ENCODE results near the gene GPR25. TPM values are rescaled to one million over a fixed set of nuclear protein-coding genes. Genes with fewer than 3 reads are reported as not detected.

Gene GPR25
- total and polyA plus RNA-seq, 2 of the 4 experiments (the other 2 are of a cell fraction), result not detected

GRCh38 chr1:200909071-200909470 lies 36.3 kb downstream of the GPR25 start:
- peaks cover 26% of the 10 kb centered on the region for H3K27me3 ChIP-seq (ENCODE audit: control insufficient read depth, insufficient read depth, low read length)
- no peaks in the 10 kb centered on the region for H3K4me1 ChIP-seq (ENCODE audit: control insufficient read depth, insufficient read depth, low read length)
- H3K9me1 ChIP-seq (ENCODE audit: insufficient read depth, low read length), result no peaks in the 10 kb centered on the region
- H4K20me1 ChIP-seq (ENCODE audit: insufficient read depth, low read length), result no peaks in the 10 kb centered on the region
- no peaks in the 10 kb centered on the region for H3K36me3 ChIP-seq (ENCODE audit: control insufficient read depth, insufficient read depth, low read length)
- no peak overlapping the region for H2BK20ac ChIP-seq (ENCODE audit: low read depth, low read length)
- no peak overlapping the region for H2BK120ac ChIP-seq (ENCODE audit: low read depth, low read length)
- no peak overlapping the region for H4K8ac ChIP-seq (ENCODE audit: low read depth in 2 of 2, low read length in 2 of 2)
- H3K14ac ChIP-seq (replicated peaks; ENCODE audit: low read depth, low read length), result no peak overlapping the region
- CTCF ChIA-PET, result no interaction called here
- H2AK5ac ChIP-seq (ENCODE audit: low read depth, low read length), result no peak overlapping the region
- no peak for DNase-seq
- H2AFZ ChIP-seq (replicated peaks; ENCODE audit: low read length, poor library complexity), result no peak overlapping the region
- H3K23ac ChIP-seq (ENCODE audit: low read depth, low read length), result no peak overlapping the region
- H3K9me3 ChIP-seq (ENCODE audit: control insufficient read depth, insufficient read depth, low read length), result no peaks in the 10 kb centered on the region
- TF ChIP-seq SMC3 (IDR thresholded peaks at IDR 0.05; ENCODE audit: low read depth, low read length), result no peak
- no peak for TF ChIP-seq RFX5 (IDR thresholded peaks at IDR 0.05; ENCODE audit: low read depth, low read length)
- TF ChIP-seq, protein P1, sequence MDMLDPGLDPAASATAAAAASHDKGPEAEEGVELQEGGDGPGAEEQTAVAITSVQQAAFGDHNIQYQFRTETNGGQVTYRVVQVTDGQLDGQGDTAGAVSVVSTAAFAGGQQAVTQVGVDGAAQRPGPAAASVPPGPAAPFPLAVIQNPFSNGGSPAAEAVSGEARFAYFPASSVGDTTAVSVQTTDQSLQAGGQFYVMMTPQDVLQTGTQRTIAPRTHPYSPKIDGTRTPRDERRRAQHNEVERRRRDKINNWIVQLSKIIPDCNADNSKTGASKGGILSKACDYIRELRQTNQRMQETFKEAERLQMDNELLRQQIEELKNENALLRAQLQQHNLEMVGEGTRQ (IDR thresholded peaks at IDR 0.05; ENCODE audit: low read depth, low read length), result no peak
- TF ChIP-seq, protein P2, sequence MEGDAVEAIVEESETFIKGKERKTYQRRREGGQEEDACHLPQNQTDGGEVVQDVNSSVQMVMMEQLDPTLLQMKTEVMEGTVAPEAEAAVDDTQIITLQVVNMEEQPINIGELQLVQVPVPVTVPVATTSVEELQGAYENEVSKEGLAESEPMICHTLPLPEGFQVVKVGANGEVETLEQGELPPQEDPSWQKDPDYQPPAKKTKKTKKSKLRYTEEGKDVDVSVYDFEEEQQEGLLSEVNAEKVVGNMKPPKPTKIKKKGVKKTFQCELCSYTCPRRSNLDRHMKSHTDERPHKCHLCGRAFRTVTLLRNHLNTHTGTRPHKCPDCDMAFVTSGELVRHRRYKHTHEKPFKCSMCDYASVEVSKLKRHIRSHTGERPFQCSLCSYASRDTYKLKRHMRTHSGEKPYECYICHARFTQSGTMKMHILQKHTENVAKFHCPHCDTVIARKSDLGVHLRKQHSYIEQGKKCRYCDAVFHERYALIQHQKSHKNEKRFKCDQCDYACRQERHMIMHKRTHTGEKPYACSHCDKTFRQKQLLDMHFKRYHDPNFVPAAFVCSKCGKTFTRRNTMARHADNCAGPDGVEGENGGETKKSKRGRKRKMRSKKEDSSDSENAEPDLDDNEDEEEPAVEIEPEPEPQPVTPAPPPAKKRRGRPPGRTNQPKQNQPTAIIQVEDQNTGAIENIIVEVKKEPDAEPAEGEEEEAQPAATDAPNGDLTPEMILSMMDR (conservative IDR thresholded peaks at IDR 0.05; ENCODE audit: low read depth, low read length), result no peak
- TF ChIP-seq RAD21 (IDR thresholded peaks at IDR 0.05; ENCODE audit: low read length), result no peak
- TF ChIP-seq BHLHE40 (IDR thresholded peaks at IDR 0.05; ENCODE audit: low read depth, low read length), result no peak
- TF ChIP-seq MAFK (IDR thresholded peaks at IDR 0.05; ENCODE audit: low read depth, low read length), result no peak
- TF ChIP-seq CHD1 (IDR thresholded peaks at IDR 0.05; ENCODE audit: low read depth, low read length), result no peak
- no peak for TF ChIP-seq FOS (IDR thresholded peaks at IDR 0.05; ENCODE audit: low read depth, low read length)
- no peak for TF ChIP-seq POLR2A (IDR thresholded peaks at IDR 0.05; ENCODE audit: low read depth, low read length)
- no peak for TF ChIP-seq CEBPB (IDR thresholded peaks at IDR 0.05; ENCODE audit: low read depth, low read length)
- TF ChIP-seq NFE2L2 (IDR thresholded peaks at IDR 0.05; ENCODE audit: low read depth, low read length), result no peak
- no peak overlapping the region for H3K4ac ChIP-seq (ENCODE audit: low read depth, low read length)
- no peak overlapping the region for H3K9ac ChIP-seq (ENCODE audit: low read depth, low read length)
- H3K4me2 ChIP-seq (ENCODE audit: low read depth, low read length), result no peak overlapping the region
- H3K56ac ChIP-seq (ENCODE audit: extremely low read depth, insufficient read depth, low read length), result no peak overlapping the region
- H3K79me1 ChIP-seq (ENCODE audit: low read depth in 1 of 2, low read length in 2 of 2), result no peaks in the 10 kb centered on the region
- intact Hi-C loops (cut with micrococcal nuclease) (no loop called here), dilution Hi-C loops (cut with HindIII; ENCODE audit: low sequenced_read_pairs, unreplicated experiment) (no loop called here), in situ Hi-C loops (cut with MboI; ENCODE audit: low sequenced_read_pairs) (no loop called here)
- 100% methylated on average over 3 of the region's 5 CpGs; no CpG with 5 or more reads in 1 of the 2 experiments for WGBS, 2 experiments (ENCODE audit: extremely low coverage in 2 of 2, insufficient read length in 1 of 2)
- no peak overlapping the region for H4K91ac ChIP-seq (ENCODE audit: insufficient read depth, low read depth, low read length)
- ATAC-seq (ENCODE audit: low read depth), result no peak
- H2BK5ac ChIP-seq (ENCODE audit: low read depth, low read length, poor library complexity, severe bottlenecking), result no peak overlapping the region
- H3K27ac ChIP-seq (ENCODE audit: insufficient read depth, low read length), result no peak overlapping the region
- no peak overlapping the region for H2BK15ac ChIP-seq (ENCODE audit: low read depth, low read length)
- H3K4me3 ChIP-seq (ENCODE audit: insufficient read depth, low read depth, low read length), result no peak overlapping the region
- no peak overlapping the region for H3K18ac ChIP-seq (ENCODE audit: low read depth, low read length)
- POLR2A ChIA-PET (ENCODE audit: unreplicated experiment), result no interaction called here
- no peak overlapping the region for H4K5ac ChIP-seq (ENCODE audit: low read depth, low read length)
- no TSS peak for BruUV-seq (replicated peaks)
- H2AK9ac ChIP-seq (replicated peaks; ENCODE audit: low read depth, low read length, poor library complexity), result no peak overlapping the region

Data from IMR-90 (cell line).